GM10248 (cell line): ENCODE data around the gene CAMTA2.

Source experiments
- CTCF ChIA-PET: fragments of 300-600 bp; sonication (Branson Sonifier 250); formaldehyde crosslinking; extraction: SDS; loops from one replicate; lab custom pipeline; 2021; ENCODE audit warnings: antibody characterized with exemption; lab: Yijun Ruan, JAX
- POLR2A ChIA-PET: fragments of 350-650 bp; sonication (Branson Sonifier 250); formaldehyde crosslinking; extraction: SDS; loops from one replicate; lab custom pipeline; 2020; ENCODE audit warnings: antibody characterized with exemption; lab: Yijun Ruan, JAX
- DNase-seq: peaks from one replicate; pipeline ENCODE4 v3.0.0; 2012; ENCODE audit errors: extremely low spot score
- CTCF ChIP-seq: IDR thresholded peaks from 2 replicates; pipeline ENCODE4 v1.5.1; 2012; ENCODE audit warnings: mild to moderate bottlenecking, low read depth; ENCODE audit errors: extremely low read depth, missing control alignments, control extremely low read depth

CAMTA2 gene

DNA sequence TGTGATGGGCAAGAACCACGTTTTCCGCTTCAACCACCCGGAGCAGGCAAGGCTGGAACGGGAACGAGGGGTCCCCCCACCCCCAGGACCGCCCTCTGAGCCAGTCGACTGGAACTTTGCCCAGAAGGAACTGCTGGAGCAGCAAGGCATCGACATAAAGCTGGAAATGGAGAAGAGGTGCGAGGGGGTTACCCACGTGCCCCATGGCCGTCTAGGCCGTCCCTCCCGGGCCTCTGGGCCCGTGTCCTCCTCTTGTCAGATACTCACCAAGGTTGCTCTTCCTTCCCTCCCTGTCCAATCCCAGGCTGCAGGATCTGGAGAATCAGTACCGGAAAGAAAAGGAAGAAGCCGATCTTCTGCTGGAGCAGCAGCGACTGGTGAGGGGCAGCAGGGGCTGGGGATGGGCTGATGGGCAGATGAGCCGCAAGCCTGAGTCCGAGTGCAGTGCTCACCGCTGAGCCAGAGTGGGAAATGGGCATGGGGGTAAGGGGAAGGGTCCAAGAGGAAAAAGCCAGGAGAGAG is 33.1 kb upstream of the CAMTA2 start:
- POLR2A ChIA-PET, result no interaction called here
- CTCF ChIA-PET, result interaction anchor here (1.4 to 5.1 kb wide), 2 partner anchors 10 kb away, joined by 8 to 35 read pairs; no protein-coding TSS in a partner anchor
- TF ChIP-seq CTCF, result no peak
- DNase-seq, result no peak

GRCh38 chr17:5019475-5019956 is 32.0 kb upstream of the CAMTA2 start:
- CTCF ChIA-PET, result interaction anchor here (1.0 to 5.1 kb wide), 5 partner anchors 9 to 49 kb away, joined by 3 to 35 read pairs (median 4); partner anchors contain the start of genes INCA1 and KIF1C
- POLR2A ChIA-PET, result no interaction called here
- no peak for DNase-seq

GRCh38 chr17:5014357-5014756 is 26.9 kb upstream of the CAMTA2 start:
- CTCF ChIA-PET, result no interaction called here
- no peak for TF ChIP-seq CTCF
- no peak for DNase-seq
- POLR2A ChIA-PET, result no interaction called here

More at GRCh38 chr17:5019475-5019956, 32.0 kb upstream of the CAMTA2 start:
- peak; percentile 1 for TF ChIP-seq CTCF

DNA sequence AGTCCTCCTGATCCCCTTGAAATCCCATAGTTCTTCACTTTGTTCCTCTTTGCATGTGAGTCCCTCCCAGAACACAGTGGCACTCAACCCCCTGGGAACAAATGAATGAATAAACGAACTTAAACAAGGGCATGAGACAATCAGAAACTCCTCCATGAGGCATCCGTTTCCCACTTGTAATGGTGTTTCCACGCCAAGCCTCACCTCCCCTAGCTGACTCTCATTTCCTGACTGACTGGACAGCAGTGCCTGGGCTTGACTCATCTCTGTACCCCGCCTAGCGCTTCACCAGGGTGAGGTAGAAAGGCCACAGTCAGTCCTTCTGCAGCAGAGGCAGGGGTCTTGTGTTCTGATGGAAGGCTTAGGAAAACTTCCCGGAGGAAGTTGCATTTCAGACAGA is 24.5 kb upstream of the CAMTA2 start:
- no peak for TF ChIP-seq CTCF
- POLR2A ChIA-PET, result interaction anchor here (0.8 kb wide), 1 partner anchor 10 kb away, joined by 3 read pairs; no protein-coding TSS in a partner anchor
- DNase-seq, result peak; percentile 78
- CTCF ChIA-PET, result interaction anchor here (0.8 to 1.8 kb wide), 3 partner anchors 23 to 102 kb away, joined by 3 to 7 read pairs (median 3); no protein-coding TSS in a partner anchor

GRCh38 chr17:5003214-5003867 is 15.9 kb upstream of the CAMTA2 start:
- no peak for DNase-seq
- POLR2A ChIA-PET, result interaction anchor here (0.7 kb wide), 1 partner anchor 25 kb away, joined by 4 read pairs; no protein-coding TSS in a partner anchor
- TF ChIP-seq CTCF, result no peak
- CTCF ChIA-PET, result no interaction called here

GRCh38 chr17:5002121-5002788 is 14.8 kb upstream of the CAMTA2 start:
- no peak for TF ChIP-seq CTCF
- ChIA-PET POLR2A (interaction anchor here (0.8 to 0.9 kb wide), 2 partner anchors 9 to 62 kb away, joined by 3 read pairs; partner anchors contain the start of genes RNF167 and SLC25A11), CTCF (interaction anchor here (1.2 kb wide), 1 partner anchor 60 kb away, joined by 3 read pairs; no protein-coding TSS in a partner anchor)
- DNase-seq, result no peak
